Stimulated activated CD8-positive, alpha-beta memory T cell treated with anti-CD3 and anti-CD28 coated beads, Interleukin-4, amount 100 ng/mL, for 24 hours (primary cell): ENCODE data around the gene TRIM71.
"Not testable (repeated sequence)": the region's sequence is repeated elsewhere in the genome, so short reads cannot be mapped to it uniquely, and the experiment has no call there.

Experiments used
- DNase-seq: peaks from one replicate; pipeline ENCODE4 v3.0.0-alpha.2; 2020; ENCODE audit warnings: low read depth

Gene TRIM71

DNA sequence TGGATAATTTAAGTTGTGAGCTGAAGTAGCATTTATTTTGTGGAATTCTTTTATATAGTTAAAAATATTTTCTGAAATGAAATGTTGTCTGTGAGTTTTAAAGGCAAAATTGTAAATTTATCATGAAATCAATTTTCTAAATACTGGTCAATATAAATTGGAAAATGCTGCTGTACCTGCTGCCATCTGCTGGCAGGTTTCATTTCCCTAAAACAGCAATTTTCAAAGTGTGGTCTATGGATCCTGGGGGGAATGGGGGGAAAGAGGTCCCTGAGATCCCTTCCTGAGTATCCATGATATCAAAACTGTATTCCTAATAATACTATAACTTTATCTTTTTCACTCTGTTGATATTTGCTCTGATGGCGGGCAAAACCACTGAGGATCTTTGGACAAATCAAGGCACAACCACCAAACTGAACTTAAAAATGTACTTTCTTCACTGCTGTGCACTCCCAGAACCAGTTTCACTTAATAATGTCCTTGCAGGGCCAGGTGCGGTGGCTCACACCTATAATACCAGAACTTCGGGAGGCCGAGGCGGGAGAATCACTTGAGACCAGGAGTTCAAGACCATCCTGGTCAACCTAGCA, 116.4 kb downstream of the TRIM71 start:
- no peak for DNase-seq

- DNase-seq, result no peak
Measured at GRCh38 chr3:32937331-32937730, 119.5 kb downstream of the TRIM71 start.

DNA sequence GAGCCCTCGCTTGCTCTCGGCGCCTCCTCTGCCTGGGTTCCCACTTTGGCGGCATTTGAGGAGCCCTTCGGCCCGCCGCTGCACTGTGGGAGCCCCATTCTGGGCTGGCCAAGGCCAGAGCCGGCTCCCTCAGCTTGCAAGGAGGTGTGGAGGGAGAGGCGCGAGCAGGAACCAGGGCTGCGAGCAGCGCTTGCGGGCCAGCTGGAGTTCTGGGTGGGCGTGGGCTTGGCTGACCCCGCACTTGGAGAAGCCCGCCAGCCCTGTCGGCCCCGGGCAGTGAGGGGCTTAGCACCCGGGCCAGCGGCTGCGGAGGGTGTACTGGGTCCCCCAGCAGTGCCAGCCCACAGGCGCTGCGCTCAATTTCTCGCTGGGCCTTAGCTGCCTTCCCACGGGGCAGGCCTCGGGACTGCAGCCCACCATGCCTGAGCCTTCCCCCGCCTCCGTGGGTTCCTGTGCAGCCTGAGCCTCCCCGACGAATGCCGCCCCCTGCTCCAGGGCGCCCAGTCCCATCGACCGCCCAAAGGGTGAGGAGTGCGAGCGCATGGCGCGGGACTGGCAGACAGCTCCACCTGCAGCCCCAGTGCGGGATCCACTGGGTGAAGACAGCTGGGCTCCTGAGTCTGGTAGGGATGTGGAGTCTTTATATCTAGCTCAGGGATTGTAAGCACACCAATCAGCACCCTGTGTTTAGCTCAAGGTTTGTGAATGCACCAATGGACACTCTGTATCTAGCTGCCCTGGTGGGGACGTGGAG, 121.9 kb downstream of the TRIM71 start:
- DNase-seq, result not testable (repeated sequence)

- no peak for DNase-seq
Measured at GRCh38 chr3:32940726-32941125, 122.9 kb downstream of the TRIM71 start.

- DNase-seq, result no peak
Measured at GRCh38 chr3:32945136-32945535, 127.3 kb downstream of the TRIM71 start.

DNA sequence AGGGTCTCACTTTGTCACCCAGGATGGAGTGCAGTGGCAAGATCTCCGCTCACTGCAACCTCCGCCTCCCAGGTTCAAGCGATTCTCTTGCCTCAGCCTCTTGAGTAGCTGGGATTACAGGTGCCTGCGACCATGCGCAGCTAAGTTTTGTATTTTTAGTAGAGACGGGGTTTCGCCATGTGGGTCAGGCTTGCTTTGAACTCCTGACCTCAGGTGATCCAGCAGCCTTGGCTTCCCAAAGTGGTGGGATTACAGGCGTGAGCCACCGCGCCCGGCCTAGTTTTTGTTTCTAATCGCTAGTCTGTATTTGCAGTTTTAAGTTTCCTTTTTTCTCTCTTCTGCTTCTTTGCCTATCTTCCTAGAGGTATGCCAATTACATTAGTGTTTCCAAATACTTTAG, 127.8 kb downstream of the TRIM71 start:
- not testable (repeated sequence) for DNase-seq

GRCh38 chr3:32946973-32947788, 129.4 kb downstream of the TRIM71 start:
- no peak for DNase-seq
